ENCODE data around the gene WDR12. TPM values are rescaled to one million over a fixed set of nuclear protein-coding genes. Genes with fewer than 3 reads are reported as not detected.

The WDR12 gene
- total and polyA plus RNA-seq, 2 donors (not counting 3 experiments of a cell fraction or from before 2014, with no cell fraction given): 8.5 to 65.6 TPM

DNA sequence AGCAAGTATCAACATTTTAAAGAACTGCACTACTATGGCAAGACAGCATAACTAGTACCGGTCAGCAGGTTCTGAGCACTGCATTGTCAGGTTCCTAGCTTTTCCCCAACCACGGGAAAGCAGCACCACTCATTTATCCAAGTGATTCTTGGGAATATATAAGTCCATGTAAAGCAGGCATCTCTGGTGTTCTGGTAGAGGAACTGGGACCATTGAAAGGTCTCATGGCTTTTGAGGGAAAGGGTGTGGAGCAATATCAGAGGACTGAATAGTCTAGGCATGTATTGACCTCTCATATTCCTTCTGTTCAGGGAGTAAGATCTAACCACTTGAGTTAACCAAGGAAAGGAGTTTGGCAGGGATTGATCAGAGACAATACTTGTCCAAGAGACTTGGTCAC lies 33.8 kb downstream of the WDR12 start:
- no peak overlapping the region for H3K9ac ChIP-seq (replicated peaks; ENCODE audit: extremely low read depth, insufficient read depth, low read length)
- ChIA-PET CTCF (interaction anchor here (1.1 kb wide), 1 partner anchor 13 kb away, joined by 4 read pairs; no protein-coding TSS in a partner anchor), POLR2A (no interaction called here)
- H3K4me2 ChIP-seq (ENCODE audit: insufficient read depth, low read length): no peak overlapping the region
- H3K9me1 ChIP-seq (replicated peaks; ENCODE audit: control insufficient read depth, extremely low read depth, insufficient read depth, low read length): no peaks in the 10 kb centered on the region
- H2AFZ ChIP-seq (ENCODE audit: low read depth, low read length): no peak overlapping the region
- H3K4me1 ChIP-seq (ENCODE audit: control insufficient read depth, extremely low read depth, insufficient read depth, low read length): no peaks in the 10 kb centered on the region
- FAIRE-seq: no peak
- DNase-seq (ENCODE audit: low read depth, low spot score): no peak
- BruUV-seq (replicated peaks): no TSS peak
- H3K27me3 ChIP-seq (ENCODE audit: control insufficient read depth in 2 of 2, insufficient read depth in 2 of 2, low read length in 2 of 2): no peaks in the 10 kb centered on the region
- no peak overlapping the region for H3K27ac ChIP-seq (ENCODE audit: insufficient read depth, low read depth, low read length)
- dilution Hi-C loops (cut with MboI; ENCODE audit: extremely low pct_ligation_motif_present, low sequenced_read_pairs) (no loop called here), intact Hi-C loops (cut with micrococcal nuclease) (no loop called here)
- TF ChIP-seq, protein P1, sequence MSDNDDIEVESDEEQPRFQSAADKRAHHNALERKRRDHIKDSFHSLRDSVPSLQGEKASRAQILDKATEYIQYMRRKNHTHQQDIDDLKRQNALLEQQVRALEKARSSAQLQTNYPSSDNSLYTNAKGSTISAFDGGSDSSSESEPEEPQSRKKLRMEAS (IDR thresholded peaks at IDR 0.05; ENCODE audit: insufficient read depth, insufficient read length): no peak
- no peak for TF ChIP-seq EZH2 (IDR thresholded peaks at IDR 0.05; ENCODE audit: borderline replicate concordance, low read depth, low read length, severe bottlenecking)
- no peak for TF ChIP-seq GATA2 (IDR thresholded peaks at IDR 0.05; ENCODE audit: insufficient read depth, insufficient read length, low read depth, low read length)
- TF ChIP-seq, protein P2, sequence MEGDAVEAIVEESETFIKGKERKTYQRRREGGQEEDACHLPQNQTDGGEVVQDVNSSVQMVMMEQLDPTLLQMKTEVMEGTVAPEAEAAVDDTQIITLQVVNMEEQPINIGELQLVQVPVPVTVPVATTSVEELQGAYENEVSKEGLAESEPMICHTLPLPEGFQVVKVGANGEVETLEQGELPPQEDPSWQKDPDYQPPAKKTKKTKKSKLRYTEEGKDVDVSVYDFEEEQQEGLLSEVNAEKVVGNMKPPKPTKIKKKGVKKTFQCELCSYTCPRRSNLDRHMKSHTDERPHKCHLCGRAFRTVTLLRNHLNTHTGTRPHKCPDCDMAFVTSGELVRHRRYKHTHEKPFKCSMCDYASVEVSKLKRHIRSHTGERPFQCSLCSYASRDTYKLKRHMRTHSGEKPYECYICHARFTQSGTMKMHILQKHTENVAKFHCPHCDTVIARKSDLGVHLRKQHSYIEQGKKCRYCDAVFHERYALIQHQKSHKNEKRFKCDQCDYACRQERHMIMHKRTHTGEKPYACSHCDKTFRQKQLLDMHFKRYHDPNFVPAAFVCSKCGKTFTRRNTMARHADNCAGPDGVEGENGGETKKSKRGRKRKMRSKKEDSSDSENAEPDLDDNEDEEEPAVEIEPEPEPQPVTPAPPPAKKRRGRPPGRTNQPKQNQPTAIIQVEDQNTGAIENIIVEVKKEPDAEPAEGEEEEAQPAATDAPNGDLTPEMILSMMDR (IDR thresholded peaks at IDR 0.05; ENCODE audit: extremely low read depth in 1 of 2, insufficient read depth in 1 of 2, low read depth in 1 of 2, low read length in 2 of 2): no peak
- TF ChIP-seq POLR2A (IDR thresholded peaks at IDR 0.05; ENCODE audit: low read depth, low read length): no peak
- TF ChIP-seq POLR2AphosphoS5 (IDR thresholded peaks at IDR 0.05; ENCODE audit: insufficient read depth, low read depth, low read length): no peak
- no peak for TF ChIP-seq FOS (IDR thresholded peaks at IDR 0.05; ENCODE audit: borderline replicate concordance, insufficient read depth, low read length)
- no peak for TF ChIP-seq MYC (IDR thresholded peaks at IDR 0.05; ENCODE audit: low read depth, low read length)
- TF ChIP-seq JUN (IDR thresholded peaks at IDR 0.05; ENCODE audit: borderline replicate concordance, insufficient read depth, insufficient read length, low read depth): no peak
- H4K20me1 ChIP-seq (replicated peaks; ENCODE audit: control insufficient read depth, extremely low read depth, insufficient read depth, low read length): no peaks in the 10 kb centered on the region
- no peaks in the 10 kb centered on the region for H3K9me3 ChIP-seq (replicated peaks; ENCODE audit: control insufficient read depth, insufficient read depth, low read length)
- H3K36me3 ChIP-seq (ENCODE audit: control insufficient read depth in 2 of 2, extremely low read depth in 1 of 2, insufficient read depth in 2 of 2, low read length in 2 of 2): peaks cover 0 to under 1% of the 10 kb centered on the region in 2 experiments
- no peaks in the 10 kb centered on the region for H3K79me2 ChIP-seq (ENCODE audit: control insufficient read depth, insufficient read depth, low read length)
- H3K4me3 ChIP-seq (replicated peaks in 1 of 3; ENCODE audit: insufficient read depth in 1 of 3, low read depth in 1 of 3, low read length in 3 of 3): no peak overlapping the region

Measured in endothelial cell of umbilical vein (primary cell).